C4-2B (cell line): ENCODE measurements around the gene INHBB.

Experiments
- ZFX ChIP-seq: fragments of 450-650 bp; IDR thresholded peaks from 2 replicates; pipeline ENCODE4 v1.6.1; 2017
- TF ChIP-seq, protein P1 (sequence below): fragments of 450-650 bp; conservative IDR thresholded peaks from 2 replicates; pipeline ENCODE4 v1.5.1; 2017; ENCODE audit warnings: mild to moderate bottlenecking

DNA sequence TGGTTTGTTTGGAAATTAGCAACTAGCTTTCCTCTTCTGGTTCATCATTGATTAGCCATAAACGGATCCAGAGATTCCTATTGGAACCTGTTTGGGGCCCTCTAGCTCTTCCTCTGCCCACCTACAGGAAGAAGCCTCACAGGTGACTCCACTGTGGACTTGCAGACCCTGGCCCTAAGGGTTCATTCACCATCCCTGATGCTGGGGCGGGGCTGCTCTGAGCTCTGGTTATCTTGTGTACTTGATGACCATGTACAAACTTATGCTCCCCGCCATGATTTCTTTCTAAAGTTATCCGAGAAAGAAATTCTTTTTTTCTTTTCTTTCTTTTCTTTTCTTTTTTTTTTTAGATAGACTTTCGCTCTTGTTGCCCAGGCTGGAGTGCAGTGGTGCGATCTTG, 33.9 kb upstream of the INHBB start:
- TF ChIP-seq, protein P1, sequence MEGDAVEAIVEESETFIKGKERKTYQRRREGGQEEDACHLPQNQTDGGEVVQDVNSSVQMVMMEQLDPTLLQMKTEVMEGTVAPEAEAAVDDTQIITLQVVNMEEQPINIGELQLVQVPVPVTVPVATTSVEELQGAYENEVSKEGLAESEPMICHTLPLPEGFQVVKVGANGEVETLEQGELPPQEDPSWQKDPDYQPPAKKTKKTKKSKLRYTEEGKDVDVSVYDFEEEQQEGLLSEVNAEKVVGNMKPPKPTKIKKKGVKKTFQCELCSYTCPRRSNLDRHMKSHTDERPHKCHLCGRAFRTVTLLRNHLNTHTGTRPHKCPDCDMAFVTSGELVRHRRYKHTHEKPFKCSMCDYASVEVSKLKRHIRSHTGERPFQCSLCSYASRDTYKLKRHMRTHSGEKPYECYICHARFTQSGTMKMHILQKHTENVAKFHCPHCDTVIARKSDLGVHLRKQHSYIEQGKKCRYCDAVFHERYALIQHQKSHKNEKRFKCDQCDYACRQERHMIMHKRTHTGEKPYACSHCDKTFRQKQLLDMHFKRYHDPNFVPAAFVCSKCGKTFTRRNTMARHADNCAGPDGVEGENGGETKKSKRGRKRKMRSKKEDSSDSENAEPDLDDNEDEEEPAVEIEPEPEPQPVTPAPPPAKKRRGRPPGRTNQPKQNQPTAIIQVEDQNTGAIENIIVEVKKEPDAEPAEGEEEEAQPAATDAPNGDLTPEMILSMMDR: no peak
- TF ChIP-seq ZFX: no peak
